ENCODE results near the gene MARK2. TPM values are rescaled to one million over a fixed set of nuclear protein-coding genes. Genes with fewer than 3 reads are reported as not detected.

The MARK2 gene
- 6.6 and 8.0 TPM in 2 replicates for total RNA-seq

DNA sequence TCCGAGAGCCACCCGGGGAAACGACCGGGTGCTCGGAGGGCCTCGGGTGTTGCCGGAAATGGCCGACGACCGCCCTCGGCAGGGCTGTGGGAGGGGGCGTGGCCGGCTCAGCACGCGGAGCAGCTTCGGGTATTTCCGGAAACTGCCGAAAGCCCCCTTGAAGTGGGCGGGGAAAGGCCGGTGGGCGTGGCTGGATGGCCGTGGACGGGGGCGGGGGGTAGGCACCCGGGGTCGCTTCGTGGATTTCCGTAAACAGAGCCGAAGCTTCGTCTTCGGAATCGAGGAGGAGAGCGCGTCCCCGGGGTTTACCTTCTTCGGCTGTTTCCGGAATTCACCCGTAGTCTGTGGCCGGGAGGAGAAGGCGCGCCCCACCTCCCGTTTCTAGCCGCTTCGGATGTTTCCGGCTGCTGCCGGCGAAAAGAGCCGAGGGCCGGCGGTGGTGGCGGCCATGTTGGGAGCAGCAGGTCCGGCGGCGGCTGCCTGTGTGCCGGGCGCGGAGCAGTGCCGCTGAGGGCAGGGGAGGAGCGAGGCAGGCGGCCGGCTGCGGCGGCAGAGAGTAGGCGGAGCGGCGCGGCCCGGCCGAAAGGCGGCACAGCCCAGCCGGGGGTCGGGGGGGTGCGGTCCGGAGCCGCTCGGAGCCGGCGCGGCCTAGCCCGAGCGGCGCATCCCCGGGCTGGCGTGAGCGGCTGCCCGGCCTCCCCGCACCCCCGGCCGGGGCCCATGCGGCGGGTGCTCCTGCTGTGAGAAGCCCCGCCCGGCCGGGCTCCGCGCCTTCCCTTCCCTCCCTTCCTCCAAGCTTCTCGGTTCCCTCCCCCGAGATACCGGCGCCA, at the start of gene MARK2:
Gene MARK2, plus strand, starts transcription at position 433 of the 830 bp plus-strand sequence. Its CDS starts 397 bp downstream, at position 830.

DNA sequence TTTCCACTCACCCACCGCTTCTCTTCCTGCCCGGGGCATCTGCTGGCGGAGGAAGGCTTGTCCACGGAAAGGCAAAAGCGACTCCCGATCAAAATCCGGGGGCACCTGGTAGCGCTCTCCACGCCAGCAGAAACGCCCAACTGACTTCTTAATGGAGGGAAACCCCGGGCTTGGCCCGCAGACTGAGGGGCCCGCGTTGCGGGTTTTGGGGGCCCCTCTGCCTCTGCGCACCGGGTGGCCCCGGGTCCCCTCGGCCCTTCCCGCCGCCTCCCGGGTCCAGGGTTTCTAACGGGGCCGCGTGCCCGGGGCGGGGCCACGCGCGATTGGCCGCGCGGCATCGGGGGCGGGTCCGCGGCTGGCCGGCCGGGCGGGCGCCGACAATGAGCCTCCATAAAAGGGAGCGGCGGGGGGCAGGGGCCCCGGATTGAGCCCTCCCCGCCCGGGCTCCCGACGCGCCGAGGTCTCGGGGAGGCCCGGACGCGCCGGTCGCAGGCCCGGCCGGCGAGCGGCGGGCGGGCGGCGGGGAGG, 25.8 kb upstream of the MARK2 start, which contains the start of gene SPINDOC:
Gene SPINDOC, plus strand, starts transcription at position 422 of the 528 bp plus-strand sequence. CDS start 231 bp downstream, outside the sequence.

DNA sequence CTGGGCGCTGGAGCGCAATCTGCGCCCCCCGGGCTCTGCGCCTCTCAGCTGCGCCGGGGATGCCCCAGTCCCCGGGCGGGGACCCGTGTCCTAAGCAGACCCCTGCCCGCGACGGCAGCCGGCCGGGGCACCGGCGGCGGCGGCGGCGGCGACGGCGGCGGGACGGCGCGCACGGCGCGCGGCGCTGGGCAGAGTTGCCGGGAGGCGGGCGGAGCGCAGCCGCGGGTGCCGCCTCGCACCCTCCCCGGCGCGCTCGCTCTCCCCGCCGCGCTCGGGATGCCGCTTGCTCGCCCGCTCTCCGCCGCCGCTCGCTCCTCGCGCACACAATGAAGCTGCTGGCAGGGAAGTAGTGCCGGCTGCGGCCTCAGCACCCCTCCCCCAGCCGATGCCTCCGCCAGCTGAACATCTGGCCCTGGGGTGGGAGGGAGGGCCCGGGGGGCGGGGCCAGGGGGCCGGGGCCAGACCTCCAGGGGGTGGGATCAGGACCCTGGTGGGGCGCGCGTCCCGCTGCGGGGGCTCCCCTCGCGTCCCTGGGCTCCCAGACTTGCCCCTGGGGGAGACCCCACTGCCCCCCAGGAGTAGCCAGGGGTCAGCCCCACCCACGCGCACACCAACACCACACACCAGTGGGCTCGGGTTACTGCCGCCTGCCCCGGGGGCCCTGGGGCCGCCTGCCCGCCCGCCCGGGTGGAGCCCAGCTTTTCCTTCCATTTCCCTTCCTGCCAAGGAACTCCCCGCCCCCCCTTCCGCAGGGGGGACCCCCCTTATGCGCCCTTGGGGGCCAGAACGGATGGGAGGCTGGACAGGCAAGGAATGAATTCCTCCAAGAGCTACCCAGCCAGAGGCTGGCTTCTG, 78.2 kb downstream of the MARK2 start, which contains the start of gene RCOR2:
Gene RCOR2, minus strand, starts transcription at position 328 of the 855 bp plus-strand sequence. CDS start 708 bp downstream, outside the sequence.

GRCh38 chr11:63938479-63939396, 99.8 kb downstream of the MARK2 start, which contains the start of gene NAA40:
NAA40 (plus strand) TSS chr11:63939002; CDS start chr11:63939097, 95 bp downstream.

Other genes starting within 250 kb of the MARK2 start
- 14.4 and 28.1 TPM in 2 replicates for gene PLAAT3, start 224.7 kb upstream of the MARK2 start, total RNA-seq
- gene ATL3, start 167.7 kb upstream of the MARK2 start, total RNA-seq, result 202 and 222 TPM in 2 replicates
- 47.3 and 65.6 TPM in 2 replicates for gene RTN3, start 157.6 kb upstream of the MARK2 start, total RNA-seq
- 12.4 and 14.0 TPM in 2 replicates for gene ZFTA, start 70.3 kb upstream of the MARK2 start, total RNA-seq
- gene SPINDOC, start 25.7 kb upstream of the MARK2 start, total RNA-seq, result 8.2 and 9.4 TPM in 2 replicates
- 1.1 and 2.0 TPM in 2 replicates for gene RCOR2, start 78.1 kb downstream of the MARK2 start, total RNA-seq
- 8.6 and 9.7 TPM in 2 replicates for gene NAA40, start 99.9 kb downstream of the MARK2 start, total RNA-seq
- 467 and 521 TPM in 2 replicates for gene COX8A, start 135.5 kb downstream of the MARK2 start, total RNA-seq
- gene OTUB1, start 147.3 kb downstream of the MARK2 start, total RNA-seq, result 37.6 and 40.8 TPM in 2 replicates
- gene FLRT1, start 196.8 kb downstream of the MARK2 start, total RNA-seq, result under 0.01 TPM in 1 of 2 replicates, not detected in the other